ENCODE data around the gene RBX1. TPM values are rescaled to one million over a fixed set of nuclear protein-coding genes. Genes with fewer than 3 reads are reported as not detected.
"Not testable (repeated sequence)": the region's sequence is repeated elsewhere in the genome, so short reads cannot be mapped to it uniquely, and the experiment has no call there.

Gene RBX1
- total RNA-seq, 1 donor from 2014 or later = 45.3 TPM

GRCh38 chr22:40972587-40972986, 21.4 kb downstream of the RBX1 start:
- DNase-seq = no peak

- no peak for DNase-seq
These were observed 22.0 kb downstream of the RBX1 start for GRCh38 chr22:40973144-40973543.

GRCh38 chr22:40975366-40975765, 24.2 kb downstream of the RBX1 start:
- DNase-seq = peak; percentile 72

- DNase-seq = no peak
These were observed 25.9 kb downstream of the RBX1 start for GRCh38 chr22:40976866-40977700.

GRCh38 chr22:40979198-40979597, 28.0 kb downstream of the RBX1 start:
- DNase-seq = no peak

- DNase-seq = no peak
These were observed 28.7 kb downstream of the RBX1 start for GRCh38 chr22:40979871-40980270.

- no peak for DNase-seq
These were observed 31.6 kb downstream of the RBX1 start for GRCh38 chr22:40982482-40983385.

GRCh38 chr22:40991298-40991697, 40.1 kb downstream of the RBX1 start:
- no peak for DNase-seq

GRCh38 chr22:40995821-40996220, 44.6 kb downstream of the RBX1 start:
- DNase-seq = no peak

- no peak for DNase-seq
These were observed 46.3 kb downstream of the RBX1 start for GRCh38 chr22:40997520-40997919.

- DNase-seq = no peak
These were observed 48.9 kb downstream of the RBX1 start for GRCh38 chr22:41000040-41000565.

- no peak for DNase-seq
These were observed 50.0 kb downstream of the RBX1 start for GRCh38 chr22:41000941-41001721.

- DNase-seq = no peak
These were observed 50.5 kb downstream of the RBX1 start for GRCh38 chr22:41001722-41002122.

- DNase-seq = not testable (repeated sequence)
These were observed 51.2 kb downstream of the RBX1 start for GRCh38 chr22:41002386-41002785.

- DNase-seq = no peak
These were observed 51.9 kb downstream of the RBX1 start for GRCh38 chr22:41003066-41003465.

- DNase-seq = no peak
These were observed 52.8 kb downstream of the RBX1 start for GRCh38 chr22:41003976-41004375.

- DNase-seq = no peak
These were observed 58.2 kb downstream of the RBX1 start for GRCh38 chr22:41009222-41009948.

GRCh38 chr22:41015003-41015402, 63.8 kb downstream of the RBX1 start:
- DNase-seq = no peak

GRCh38 chr22:41021061-41021612, 70.0 kb downstream of the RBX1 start:
- peak; percentile 49 for DNase-seq

GRCh38 chr22:41021613-41022454, 70.7 kb downstream of the RBX1 start:
- DNase-seq = peak; percentile 76
